HK-2 (cell line): Measurements from ENCODE around the gene PLEK.

Source experiments
- DNase-seq: peaks from one replicate; pipeline ENCODE4 v3.0.0-alpha.2; 2018; ENCODE audit not compliant: unreplicated experiment

The PLEK gene

DNA sequence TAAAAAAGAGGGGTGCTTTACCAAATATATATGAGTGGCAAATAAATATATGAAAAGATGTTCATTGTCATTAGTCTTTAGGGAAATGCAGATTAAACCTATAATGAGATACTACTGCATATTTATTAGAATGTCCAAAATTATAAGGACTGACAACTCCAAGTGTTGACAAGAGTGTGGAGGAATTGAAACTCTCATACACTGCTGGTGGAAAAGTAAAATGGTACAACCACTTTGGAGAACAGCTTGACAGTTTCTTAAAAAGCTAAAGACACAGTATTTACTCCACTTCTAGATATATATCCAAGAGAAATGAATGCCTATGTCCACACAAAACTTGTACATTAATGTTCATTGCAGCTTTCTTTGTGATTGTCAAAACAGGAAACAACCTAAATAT, 50.4 kb downstream of the PLEK start:
- no peak for DNase-seq

- DNase-seq: no peak
Observed at GRCh38 chr2:68416081-68416675, 51.1 kb downstream of the PLEK start.

DNA sequence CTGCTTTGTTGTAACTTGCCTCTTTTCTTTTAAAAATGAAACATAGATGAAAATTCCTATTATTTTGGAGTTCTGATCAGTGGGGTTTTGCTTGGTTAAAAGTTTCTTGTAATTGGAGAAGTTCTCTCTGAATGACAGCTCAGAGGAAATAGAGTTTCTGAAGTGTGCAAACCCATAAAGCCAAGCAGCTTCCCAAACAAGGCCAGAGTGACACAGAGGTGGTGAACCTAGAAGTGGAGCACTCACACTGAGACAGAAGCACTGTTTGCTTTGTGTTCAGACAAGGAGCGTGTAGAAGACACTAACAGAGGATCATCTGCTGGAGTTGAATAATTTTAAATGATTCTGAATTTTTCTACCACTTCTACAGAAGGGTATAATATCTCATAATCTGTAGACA, 52.8 kb downstream of the PLEK start:
- no peak for DNase-seq

- DNase-seq: no peak
Observed at GRCh38 chr2:68418419-68418818, 53.3 kb downstream of the PLEK start.

- DNase-seq: no peak
Observed at GRCh38 chr2:68418855-68419254, 53.8 kb downstream of the PLEK start.

- DNase-seq: no peak
Observed at GRCh38 chr2:68420254-68420910, 55.3 kb downstream of the PLEK start.

GRCh38 chr2:68423966-68424650, 59.0 kb downstream of the PLEK start:
- no peak for DNase-seq

GRCh38 chr2:68425503-68425902, 60.4 kb downstream of the PLEK start:
- DNase-seq: no peak

DNA sequence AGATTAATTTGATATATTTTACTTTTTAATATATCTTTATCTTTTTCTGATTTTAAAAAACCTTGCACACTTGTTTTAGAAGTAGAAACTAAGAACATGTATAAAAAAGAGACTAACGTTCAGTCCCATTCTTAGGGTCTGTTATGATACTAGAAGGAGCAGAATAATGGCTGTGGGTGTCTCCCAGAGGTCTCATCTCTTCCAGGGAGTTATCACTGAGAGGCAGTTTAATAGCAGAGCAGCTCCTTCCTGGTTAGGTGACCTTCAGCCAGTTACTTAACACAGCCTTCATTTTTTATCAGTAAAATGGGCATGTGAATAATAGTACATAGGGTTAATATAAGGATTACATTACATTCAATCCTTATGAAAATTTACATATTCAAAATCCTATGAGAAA, 61.4 kb downstream of the PLEK start:
- DNase-seq: no peak

DNA sequence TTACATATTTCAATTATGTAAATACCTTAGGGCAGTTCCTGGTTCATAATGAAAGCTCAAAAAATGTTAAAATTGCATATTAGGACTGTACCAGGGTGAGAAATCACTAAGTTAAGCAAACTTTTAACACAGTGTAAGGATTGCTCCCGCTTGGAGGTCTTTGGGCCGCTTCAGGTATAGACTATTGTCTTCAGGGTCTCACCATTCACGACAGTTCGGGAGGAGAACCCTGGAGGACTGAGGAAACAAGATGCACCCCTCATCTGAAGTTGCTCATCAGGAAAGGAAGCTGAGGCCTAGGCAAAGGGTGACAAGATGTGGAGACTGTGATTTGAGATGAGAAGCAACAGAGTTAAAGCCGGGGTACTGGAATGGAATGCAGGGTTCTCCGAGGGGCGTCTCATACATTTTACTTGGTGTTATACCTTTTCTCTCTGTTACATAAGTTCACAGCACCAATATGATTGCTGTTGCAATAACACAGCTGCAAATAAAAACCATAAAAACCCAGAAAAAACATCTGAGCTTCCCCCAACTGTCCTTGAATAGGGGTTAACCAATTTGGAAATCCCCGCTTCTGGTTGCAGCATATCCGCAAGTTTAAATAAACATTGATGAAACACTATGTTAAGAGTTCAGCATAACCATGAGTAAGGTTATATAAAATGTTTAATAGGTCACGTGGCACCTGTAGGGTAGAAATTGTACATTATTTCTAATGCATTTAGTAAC, 61.9 kb downstream of the PLEK start:
- DNase-seq: no peak

DNA sequence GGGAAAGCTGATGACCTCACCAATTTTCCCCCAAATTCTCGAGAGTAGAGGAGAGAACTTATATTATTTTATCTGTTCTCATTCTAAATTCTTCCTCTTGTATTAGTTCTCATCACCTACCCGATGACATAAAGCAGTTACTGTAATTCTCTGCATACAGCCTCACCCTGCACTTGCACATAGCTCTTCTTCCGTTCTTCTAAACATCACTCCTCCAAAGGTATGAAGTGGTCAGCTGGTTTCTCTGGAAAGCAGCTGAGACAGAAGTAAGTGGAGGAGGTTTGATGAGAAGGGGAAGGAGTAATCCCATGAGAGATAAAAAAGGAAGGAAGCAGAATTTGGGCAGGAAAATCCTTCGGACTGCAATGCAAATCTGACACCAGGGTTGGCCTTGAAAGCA, 63.0 kb downstream of the PLEK start:
- no peak for DNase-seq

GRCh38 chr2:68428746-68429145, 63.7 kb downstream of the PLEK start:
- DNase-seq: no peak

- no peak for DNase-seq
Observed at GRCh38 chr2:68429311-68429826, 64.3 kb downstream of the PLEK start.

- DNase-seq: no peak
Observed at GRCh38 chr2:68431316-68431972, 66.4 kb downstream of the PLEK start.

- no peak for DNase-seq
Observed at GRCh38 chr2:68432696-68433658, 67.9 kb downstream of the PLEK start.

DNA sequence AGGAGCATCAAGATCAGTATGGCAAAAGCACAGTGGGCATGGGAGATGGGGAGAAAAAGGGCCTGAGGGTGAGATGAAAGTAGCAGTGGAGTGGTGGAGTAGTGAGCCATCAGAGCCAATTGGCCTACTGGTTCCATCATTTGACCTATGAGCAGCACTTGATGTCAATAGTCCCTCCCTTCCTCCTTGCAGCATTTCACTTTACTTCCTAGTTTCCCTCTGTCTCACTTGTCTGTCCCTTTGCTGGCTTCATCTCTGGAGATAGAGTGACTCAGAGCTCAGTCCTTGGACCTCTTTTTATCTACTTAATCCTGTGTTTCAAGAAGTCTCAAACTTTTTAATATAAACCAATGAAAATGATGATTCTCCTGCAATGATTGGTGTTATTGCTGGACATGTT, 69.9 kb downstream of the PLEK start:
- no peak for DNase-seq

GRCh38 chr2:68435615-68436014, 70.5 kb downstream of the PLEK start:
- no peak for DNase-seq

GRCh38 chr2:68436270-68436669, 71.2 kb downstream of the PLEK start:
- DNase-seq: no peak

- no peak for DNase-seq
Observed at GRCh38 chr2:68438455-68439303, 73.6 kb downstream of the PLEK start.
